Left colon (tissue), 2 donors: ENCODE measurements around the gene STPG4. TPM values are rescaled to one million over a fixed set of nuclear protein-coding genes. Genes with fewer than 3 reads are reported as not detected.
"Not testable (repeated sequence)": the region's sequence is repeated elsewhere in the genome, so short reads cannot be mapped to it uniquely, and the experiment has no call there.

Experiments
- ATAC-seq: fragments of 200-7000 bp; cut with Tn5 transposase; one replicate; pipeline ENCODE4 v1.9.1; 2020; ENCODE audit warnings: mild to moderate bottlenecking, moderate library complexity
- DNase-seq, 2 donors: peaks; one replicate each; pipeline ENCODE4 v3.0.0-alpha.2; 2020
- intact Hi-C, 2 donors: fragments of 100-400 bp; cut with DNase I in 1 of 2; cut with micrococcal nuclease in 1 of 2; formaldehyde crosslinking; loops; one replicate each; pipeline versions ENCODE4 v1.11.2 to v1.14.0; 2022; cut with DNase I, micrococcal nuclease
- total RNA-seq, 2 donors: library from RNA; stranded (reverse); fragmentation: NEBNext Ultra II Directional; extraction: Animal tissue kit (Norgen Biotek cat#: 25700); gene quantifications; one replicate each; pipeline ENCODE4 v1.2.1, GENCODE V29; 2021
- donor health status: DM: no; HTN: no; CAD: no.
- donor health status: DM: yes; HTN: yes; CAD: no.

The STPG4 gene
- total RNA-seq, 2 donors from 2014 or later = 0.43 to 0.47 TPM

DNA sequence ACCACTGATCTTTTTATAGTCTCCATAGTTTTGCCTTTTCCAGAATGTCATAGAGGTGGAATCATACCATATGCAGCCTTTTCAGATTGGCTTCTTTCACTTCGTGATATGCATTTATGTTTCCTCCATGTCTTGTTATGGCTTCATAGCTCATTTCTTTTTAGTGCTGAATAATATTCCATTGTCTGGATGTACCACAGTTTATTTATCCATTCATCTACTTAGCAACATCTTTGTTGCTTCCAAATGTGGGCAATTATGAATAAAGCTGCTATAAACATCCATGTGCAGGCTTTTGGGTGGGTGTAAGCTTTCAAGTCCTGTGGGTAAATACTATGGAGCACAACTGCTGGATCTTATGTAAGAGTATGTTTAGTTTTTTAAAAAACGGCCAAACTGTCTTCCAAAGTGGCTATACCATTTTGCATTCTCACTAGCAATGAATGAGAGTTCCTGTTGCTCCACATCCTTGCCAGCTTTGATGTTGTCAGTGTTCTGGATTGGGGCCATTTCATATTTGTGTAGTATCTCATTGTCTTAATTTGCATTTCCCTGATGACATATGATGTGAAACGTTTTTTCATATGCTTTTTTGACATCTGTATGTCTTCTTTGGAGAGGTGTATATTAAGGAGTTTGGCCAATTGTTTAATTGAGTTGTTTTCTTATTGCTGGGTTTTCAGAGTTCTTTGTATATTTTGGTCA is 20.6 kb downstream of the STPG4 start:
- ATAC-seq = no peak
- DNase-seq = no peak

DNA sequence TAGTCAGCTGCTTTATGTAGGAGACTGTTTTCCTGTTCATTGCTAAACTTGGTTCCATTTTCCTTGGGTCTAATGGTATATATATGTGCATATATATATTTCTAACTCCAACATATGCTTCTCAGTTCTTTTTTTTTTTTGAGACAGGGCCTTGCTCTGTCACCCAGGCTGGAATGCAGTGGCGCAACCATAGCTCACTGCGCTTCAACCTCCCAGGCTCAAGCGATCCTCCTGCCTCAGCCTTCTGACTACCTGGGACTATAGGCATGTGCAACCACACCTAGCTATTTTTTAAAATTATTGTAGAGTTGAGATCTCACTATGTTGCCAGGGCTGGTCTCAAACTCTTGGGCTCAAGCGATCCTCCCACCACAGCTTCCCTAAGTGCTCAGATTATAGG is 22.1 kb downstream of the STPG4 start:
- intact Hi-C loops = no loop called here
- DNase-seq (no peak), ATAC-seq (no peak)

More for the DNA sequence above, 20.6 kb downstream of the STPG4 start:
- intact Hi-C loops = no loop called here

DNA sequence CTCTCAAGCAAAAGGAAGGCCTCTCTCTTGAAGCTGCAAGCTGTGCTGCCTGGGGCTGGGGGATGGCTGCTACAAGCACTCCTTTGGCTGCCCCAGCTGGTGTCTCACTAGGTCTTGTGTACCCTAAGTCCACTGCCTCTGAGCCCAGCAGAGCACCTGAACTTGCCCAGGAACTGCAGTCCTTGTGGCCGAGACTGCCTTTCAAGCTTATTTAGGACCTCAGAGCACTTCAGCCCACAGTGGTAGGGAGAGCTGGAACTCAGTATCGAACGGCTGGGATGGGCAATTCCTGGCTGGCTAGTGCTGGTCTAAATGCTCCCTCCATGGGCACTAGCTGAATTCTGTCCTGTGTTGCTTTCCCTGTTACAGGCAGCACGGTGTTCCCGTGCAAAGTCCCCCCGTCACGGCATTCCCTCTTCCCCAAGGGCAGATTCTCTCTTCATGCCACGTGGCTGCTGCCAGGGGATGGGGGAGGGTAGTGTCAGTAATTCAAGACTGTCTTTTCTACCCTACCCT is 25.9 kb downstream of the STPG4 start:
- ATAC-seq = no peak
- DNase-seq = no peak
- intact Hi-C loops = no loop called here

DNA sequence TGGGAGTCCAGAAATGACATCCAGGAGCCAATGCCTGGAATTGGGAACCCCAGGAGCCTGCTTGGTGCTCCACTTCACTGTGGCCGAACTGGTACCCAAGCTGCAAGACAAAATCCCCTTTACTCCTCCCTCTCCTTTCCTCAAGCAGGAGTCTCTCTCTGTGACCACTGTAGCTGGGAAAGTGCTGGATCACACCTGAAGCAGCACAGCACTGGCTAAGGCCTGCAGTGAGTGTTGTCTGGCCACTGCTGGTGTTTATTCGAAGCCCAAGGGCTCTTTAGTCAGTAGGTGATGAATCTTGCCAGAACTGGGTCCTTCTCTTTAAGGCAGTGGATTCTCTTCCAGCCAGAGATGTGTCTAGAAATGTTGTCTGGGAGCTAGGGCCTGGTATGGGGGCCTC is 26.4 kb downstream of the STPG4 start:
- ATAC-seq (no peak), DNase-seq (no peak)
- intact Hi-C loops = no loop called here

DNA sequence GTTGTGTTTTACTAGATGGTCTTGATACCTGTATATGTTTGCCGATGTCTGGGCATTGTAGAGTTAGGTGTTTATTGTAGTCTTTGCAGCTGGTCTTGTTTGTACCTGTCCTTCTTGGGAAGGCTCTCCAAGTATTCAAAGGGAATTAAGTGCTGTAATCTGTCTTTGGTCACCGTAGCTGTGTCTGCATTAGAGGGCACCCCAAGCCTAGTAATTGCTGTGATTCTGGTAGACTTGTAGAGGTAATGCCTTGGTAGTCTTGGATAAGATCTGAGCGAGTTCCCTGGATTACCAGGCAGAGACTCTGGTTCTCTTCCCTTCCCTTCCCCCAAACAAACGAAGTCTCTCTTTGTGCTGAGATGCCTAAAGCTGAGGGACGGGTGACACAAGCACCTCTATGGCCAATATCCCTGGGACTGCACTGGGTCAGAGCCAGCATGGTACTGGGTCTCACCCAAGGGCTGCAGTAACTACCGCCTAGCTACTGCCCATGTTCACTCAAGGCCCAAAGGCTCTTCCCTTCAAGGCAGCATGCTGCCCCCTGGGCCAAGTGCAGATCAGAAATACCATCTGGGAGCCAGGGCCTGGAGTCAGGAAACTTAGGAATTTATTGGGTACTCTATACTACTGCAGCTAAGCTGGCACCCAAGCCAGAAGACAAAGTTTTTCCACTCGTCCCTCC is 27.1 kb downstream of the STPG4 start:
- ATAC-seq = no peak
- DNase-seq = no peak
- intact Hi-C loops = no loop called here

DNA sequence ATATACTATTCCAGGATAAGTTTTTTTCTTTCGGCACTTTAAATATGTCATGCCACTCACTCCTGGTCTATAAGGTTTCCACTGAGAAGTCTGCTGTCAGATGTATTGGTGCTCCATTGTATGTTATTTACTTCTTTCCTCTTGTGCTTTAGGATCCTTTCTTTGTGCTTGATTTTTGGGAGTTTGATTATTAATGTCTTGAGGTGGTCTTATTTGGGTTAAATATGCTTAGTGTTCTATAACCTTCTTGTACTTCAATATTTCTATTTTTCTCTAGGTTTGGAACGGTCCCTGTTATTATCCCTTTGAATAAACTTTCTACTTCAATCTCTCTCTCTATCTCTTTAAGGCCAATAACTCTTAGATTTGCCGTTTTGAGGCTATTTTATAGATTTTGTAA is 28.3 kb downstream of the STPG4 start:
- intact Hi-C loops = no loop called here
- no peak for ATAC-seq
- DNase-seq = no peak

DNA sequence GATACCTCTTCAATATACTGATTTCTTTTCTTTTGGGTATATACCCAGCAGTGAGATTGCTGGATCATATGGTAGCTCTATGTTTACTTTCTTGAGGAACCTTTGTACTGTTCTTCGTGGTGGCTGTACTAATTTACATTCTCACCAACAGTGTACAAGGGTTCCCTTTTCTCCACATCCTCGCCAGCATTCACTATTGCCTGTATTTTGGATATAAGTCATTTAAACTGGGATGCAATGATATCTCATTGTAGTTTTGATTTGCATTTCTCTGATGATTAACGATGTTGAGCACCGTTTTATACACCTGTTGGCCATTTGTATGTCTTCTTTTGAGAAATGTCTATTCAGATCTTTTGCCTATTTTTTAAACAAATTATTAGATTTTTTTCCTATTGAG is 30.4 kb downstream of the STPG4 start:
- peak; percentile 97 for ATAC-seq
- DNase-seq, intact Hi-C loops: not testable (repeated sequence)

DNA sequence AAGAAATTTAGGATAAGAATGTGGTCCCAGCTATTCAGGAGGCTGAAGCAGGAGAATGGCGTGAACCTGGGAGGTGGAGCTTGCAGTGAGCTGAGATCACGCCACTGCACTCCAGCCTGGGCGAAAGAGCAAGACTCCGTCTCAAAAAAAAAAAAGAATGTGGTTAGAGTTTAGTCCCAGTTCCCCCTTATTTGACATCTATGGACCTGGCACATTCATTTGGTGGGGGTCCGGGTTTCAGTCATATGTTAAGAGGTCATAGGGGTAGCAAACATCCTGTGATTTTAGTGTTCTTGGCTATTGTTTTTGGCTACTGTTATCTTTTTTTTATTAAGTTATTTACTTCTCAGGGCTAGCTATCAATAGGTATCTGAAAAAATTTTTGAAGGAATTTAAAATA is 34.7 kb downstream of the STPG4 start:
- intact Hi-C loops, ATAC-seq, DNase-seq: not testable (repeated sequence)

DNA sequence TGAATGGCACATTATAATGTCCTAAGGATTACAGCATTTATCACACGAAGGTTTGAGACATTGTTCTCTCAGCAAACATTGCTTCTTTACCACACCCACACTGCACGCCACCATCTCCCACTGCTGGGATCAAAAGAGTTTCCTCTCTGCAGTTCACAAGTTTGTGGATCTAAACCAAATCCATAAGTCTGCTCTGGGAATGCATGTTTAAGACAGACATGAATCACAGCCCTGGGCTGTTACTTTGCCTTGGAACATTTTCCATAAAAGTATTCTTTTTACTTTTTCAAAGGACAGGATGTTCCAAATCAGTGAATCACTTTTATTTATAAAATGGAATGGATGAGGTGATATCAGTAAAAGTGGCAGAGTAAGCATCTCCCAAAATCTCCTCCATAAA is 36.1 kb downstream of the STPG4 start:
- intact Hi-C loops = no loop called here
- peak in 1 of 2 donors; percentile 52 for DNase-seq
- peak; percentile 92 for ATAC-seq

DNA sequence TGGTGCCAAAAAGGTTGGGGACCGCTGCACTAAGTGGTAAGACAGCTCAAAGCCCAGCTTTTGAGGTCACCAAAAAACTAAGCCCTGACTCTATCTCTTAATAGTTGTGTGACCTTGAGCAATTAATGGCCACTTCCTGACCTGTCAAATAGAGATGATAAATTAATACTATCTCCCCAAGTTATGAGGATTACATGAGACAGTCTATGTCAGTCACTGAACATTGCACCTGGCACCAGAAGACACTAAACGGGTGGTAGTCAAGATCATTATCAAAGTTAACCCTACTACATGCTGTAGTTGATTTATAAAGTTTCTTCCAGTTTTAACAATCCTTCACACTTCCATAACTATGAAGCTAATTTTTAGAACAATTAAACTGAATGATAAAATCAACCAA is 36.5 kb downstream of the STPG4 start:
- intact Hi-C loops = no loop called here
- DNase-seq (no peak), ATAC-seq (peak; percentile 61)

DNA sequence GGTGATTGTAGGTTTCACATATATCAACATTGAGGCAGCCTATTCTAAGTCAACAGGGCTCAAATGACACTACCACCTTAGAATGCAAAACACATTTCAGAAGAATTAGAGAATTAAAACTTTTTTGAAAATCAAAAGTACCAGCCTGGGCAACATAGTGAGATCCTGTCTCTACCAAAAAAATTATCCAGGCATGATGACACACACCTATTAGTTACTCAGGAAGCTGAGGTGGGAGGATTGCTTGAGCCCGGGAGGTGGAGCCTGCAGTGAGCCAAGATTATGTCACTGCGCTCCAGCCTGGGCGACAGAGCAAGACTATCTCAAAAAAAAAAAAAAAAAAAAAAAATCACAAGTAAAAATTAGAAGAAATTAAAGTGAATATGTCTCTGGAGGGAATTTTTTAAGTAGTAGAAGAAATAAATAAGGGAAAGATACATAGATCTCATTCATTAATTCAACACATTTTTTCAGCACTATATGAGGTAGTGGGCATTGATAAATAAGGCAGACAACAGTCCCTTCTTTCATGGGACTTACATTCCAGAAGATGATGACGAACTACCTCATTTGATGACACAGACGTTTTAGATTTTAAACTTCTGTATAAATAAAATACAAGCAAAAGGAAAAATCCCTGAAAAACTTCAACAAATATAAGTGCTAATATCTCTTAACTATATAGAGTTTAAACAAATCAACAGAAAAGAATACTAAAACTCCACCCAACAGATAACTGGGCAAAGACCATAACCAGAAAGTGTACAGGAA is 42.3 kb downstream of the STPG4 start:
- intact Hi-C loops = no loop called here
- DNase-seq (no peak), ATAC-seq (no peak)

DNA sequence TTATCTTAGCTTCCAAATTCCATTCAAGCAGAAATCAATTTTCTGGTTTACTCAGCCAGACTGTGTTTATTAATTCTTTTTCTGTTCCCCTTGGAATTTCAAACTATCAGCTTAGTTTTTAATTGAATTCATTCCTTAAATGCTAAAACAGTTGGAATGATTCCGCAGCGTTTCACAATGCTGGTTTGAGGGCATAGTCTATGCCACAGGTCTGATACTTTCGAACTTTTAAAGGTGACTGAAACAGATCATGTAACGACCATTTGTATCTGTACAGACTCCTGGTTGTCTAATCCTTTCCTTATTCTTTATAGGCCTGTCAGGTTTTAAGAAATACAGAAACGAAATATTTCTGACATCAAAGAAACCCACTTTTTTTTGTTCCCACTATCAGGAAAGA is 45.4 kb downstream of the STPG4 start:
- DNase-seq (no peak), ATAC-seq (no peak)
- intact Hi-C loops = no loop called here

DNA sequence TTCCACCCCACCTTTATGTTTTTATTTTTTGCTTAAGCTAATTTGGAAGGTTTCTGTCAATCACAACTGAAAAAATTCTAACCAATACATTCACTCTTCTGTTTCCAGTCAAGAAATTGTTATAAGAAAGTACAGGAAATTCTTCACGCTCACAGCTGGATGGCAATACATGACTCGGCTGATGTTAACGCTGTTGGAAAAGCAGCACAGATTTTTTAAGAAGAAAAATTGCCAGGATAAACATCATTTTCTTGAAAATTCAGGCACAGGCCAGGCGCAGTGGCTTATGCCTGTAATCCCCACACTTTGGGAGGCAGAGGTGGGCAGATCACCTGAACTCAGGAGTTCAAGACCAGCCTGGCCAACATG is 46.1 kb downstream of the STPG4 start:
- ATAC-seq (no peak), DNase-seq (no peak)
- intact Hi-C loops = no loop called here

DNA sequence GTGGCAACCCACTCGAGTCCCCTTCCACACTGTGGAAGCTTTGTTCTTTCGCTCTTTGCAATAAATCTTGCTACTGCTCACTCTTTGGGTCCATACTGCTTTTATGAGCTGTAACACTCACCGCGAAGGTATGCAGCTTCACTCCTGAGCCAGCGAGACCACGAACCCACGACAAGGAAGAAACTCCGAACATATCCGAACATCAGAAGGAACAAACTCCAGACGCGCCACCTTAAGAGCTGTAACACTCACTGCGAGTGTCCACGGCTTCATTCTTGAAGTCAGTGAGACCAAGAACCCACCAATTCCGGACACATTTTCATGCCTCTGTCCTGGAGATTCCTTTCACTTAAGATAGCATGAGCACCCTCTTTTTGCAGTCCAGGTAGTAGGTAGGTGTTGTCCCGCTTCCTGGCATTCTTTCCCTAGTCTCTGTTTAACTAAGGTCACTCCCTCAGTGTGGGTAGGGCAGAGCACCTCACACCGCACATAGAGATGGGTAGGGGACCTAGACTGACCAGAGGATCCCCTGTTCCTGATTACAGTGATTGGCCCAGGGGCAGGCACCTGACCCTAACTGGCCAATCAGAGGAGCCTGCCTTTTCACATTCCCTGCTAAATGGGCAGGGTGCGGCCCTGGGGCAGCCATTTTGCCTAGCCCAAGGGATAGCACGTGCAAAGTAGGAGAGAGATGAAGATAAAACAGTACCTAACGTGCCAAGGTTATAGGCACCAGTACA is 46.7 kb downstream of the STPG4 start:
- peak; percentile 40 for ATAC-seq
- DNase-seq = not testable (repeated sequence)

DNA sequence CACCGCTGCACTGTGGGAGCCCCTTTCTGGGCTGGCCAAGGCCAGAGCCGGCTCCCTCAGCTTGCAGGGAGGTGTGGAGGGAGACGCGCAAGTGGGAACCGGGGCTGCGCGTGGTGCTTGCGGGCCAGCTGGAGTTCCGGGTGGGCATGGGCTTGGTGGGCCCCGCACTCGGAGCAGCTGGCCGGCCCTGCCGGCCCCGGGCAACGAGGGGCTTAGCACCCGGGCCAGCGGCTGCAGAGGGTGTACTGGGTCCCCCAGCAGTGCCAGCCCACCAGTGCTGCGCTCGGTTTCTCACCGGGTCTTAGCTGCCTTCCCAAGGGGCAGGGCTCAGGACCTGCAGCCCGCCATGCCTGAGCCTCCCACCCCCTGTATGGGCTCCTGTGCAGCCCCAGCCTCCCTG is 47.9 kb downstream of the STPG4 start:
- DNase-seq, ATAC-seq, intact Hi-C loops: not testable (repeated sequence)

More for the DNA sequence above, 46.7 kb downstream of the STPG4 start:
- intact Hi-C loops = not testable (repeated sequence)

DNA sequence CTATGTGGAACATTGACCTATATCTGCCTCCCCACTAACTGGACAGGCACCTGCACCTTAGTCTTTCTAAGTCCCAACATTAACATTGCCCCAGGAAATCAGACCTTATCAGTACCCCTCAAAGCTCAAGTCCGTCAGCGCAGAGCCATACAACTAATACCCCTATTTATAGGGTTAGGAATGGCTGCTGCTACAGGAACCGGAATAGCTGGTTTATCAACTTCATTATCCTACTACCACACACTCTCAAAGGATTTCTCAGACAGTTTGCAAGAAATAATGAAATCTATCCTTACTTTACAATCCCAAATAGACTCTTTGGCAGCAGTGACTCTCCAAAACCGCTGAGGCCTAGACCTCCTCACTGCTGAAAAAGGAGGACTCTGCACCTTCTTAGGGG is 48.9 kb downstream of the STPG4 start:
- DNase-seq, ATAC-seq, intact Hi-C loops: not testable (repeated sequence)

DNA sequence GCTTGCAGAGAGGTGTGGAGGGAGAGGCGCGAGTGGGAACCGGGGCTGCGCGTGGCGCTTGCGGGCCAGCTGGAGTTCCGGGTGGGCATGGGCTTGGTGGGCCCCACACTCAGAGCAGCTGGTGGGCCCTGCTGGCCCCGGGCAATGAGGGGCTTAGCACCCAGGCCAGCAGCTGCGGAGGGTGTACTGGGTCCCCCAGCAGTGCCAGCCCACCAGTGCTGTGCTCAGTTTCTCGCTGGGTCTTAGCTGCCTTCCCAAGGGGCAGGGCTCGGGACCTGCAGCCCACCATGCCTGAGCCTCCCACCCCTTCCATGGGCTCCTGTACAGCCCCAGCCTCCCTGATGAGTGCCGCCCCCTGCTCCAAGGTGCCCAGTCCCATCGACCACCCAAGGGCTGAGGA is 55.4 kb downstream of the STPG4 start:
- DNase-seq, intact Hi-C loops, ATAC-seq: not testable (repeated sequence)

DNA sequence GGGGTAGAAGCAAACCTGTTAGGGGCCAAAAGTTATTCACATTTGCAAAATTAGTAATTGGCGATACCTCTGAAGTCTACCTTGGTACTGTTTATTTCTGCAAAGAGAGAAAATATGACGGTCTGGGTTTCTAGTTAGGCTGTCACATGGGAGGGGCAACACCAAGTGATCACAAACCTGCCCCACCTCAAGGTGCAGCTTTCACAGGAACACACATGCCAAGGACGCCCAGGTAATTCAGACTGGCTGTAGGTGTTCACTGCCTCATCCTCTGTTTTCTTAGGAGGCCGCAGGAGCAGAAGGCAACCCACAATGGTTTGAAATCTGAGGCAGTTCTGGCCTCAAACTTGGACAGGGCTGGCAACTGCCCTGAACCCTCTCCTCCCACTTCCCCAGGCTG is 56.2 kb downstream of the STPG4 start:
- peak; percentile 100 for ATAC-seq
- peak in 1 of 2 donors; percentile 47 for DNase-seq
- intact Hi-C loops = no loop called here

DNA sequence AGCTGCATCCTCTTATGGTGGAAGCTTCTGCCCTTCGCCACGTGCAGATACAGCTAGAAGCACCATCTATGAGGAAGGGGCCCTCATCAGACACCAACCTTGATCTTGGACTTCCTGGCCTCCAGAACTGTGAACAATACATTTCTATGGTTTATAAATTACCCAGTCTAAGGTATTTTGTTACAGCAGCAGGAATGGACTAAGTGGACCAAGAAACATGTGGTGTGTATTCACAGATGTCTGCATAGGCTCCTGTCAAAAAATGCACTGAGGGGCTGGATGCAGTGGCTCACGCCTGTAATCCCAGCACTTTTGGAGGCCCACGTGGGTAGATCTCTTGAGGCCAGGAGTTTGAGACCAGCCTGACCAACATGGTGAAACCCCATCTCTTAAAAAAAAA is 57.5 kb downstream of the STPG4 start:
- DNase-seq = no peak
- intact Hi-C loops = no loop called here
- no peak for ATAC-seq
